H9 (cell line): ENCODE data around the gene F7. TPM values are rescaled to one million over a fixed set of nuclear protein-coding genes. Genes with fewer than 3 reads are reported as not detected.

Experiments
- DNase-seq: peaks from one replicate; pipeline ENCODE4 v3.0.0-alpha.2; 2017
- H2AFZ ChIP-seq: one replicate; pipeline ENCODE4 v1.6.1; 2013; ENCODE audit warnings: mild to moderate bottlenecking, low read length, control low read depth, moderate library complexity
- H2AK5ac ChIP-seq: 2 replicates; pipeline ENCODE4 v1.6.1; 2013; ENCODE audit warnings: low read length, control low read depth, mixed read lengths; ENCODE audit not compliant: insufficient read length
- H2BK120ac ChIP-seq: one replicate; pipeline ENCODE4 v1.6.1; 2013; ENCODE audit warnings: low read depth, mild to moderate bottlenecking, low read length, control low read depth, inconsistent platforms; ENCODE audit not compliant: poor library complexity, severe bottlenecking
- H2BK12ac ChIP-seq: 2 replicates; pipeline ENCODE4 v1.6.1; 2013; ENCODE audit warnings: low read length, control low read depth, mixed read lengths, low read depth; ENCODE audit not compliant: insufficient read length
- H2BK15ac ChIP-seq: 2 replicates; pipeline ENCODE4 v1.6.1; 2013; ENCODE audit warnings: low read depth, low read length, control low read depth
- H2BK20ac ChIP-seq: one replicate; pipeline ENCODE4 v1.6.1; 2013; ENCODE audit warnings: low read depth, mild to moderate bottlenecking, low read length, control low read depth, inconsistent platforms; ENCODE audit not compliant: poor library complexity, severe bottlenecking
- H2BK5ac ChIP-seq: 2 replicates; pipeline ENCODE4 v1.6.1; 2013; ENCODE audit warnings: low read length, control low read depth, mixed read lengths; ENCODE audit not compliant: insufficient read length
- H3K14ac ChIP-seq: 2 replicates; pipeline ENCODE4 v1.6.1; 2013; ENCODE audit warnings: low read length, control low read depth; ENCODE audit not compliant: insufficient read depth
- H3K18ac ChIP-seq: 2 replicates; pipeline ENCODE4 v1.6.1; 2013; ENCODE audit warnings: low read depth, mild to moderate bottlenecking, mixed read lengths, low read length, control low read depth; ENCODE audit not compliant: insufficient read length
- H3K23ac ChIP-seq: 2 replicates; pipeline ENCODE4 v1.6.1; 2013; ENCODE audit warnings: low read length, control low read depth, mixed read lengths, low read depth; ENCODE audit not compliant: insufficient read length
- H3K23me2 ChIP-seq: 2 replicates; pipeline ENCODE4 v1.6.1; 2013; ENCODE audit warnings: low read depth, mild to moderate bottlenecking, mixed read lengths, low read length, control low read depth; ENCODE audit not compliant: insufficient read length, poor library complexity, severe bottlenecking
- H3K27ac ChIP-seq: 2 replicates; pipeline ENCODE4 v1.5.1; 2013; ENCODE audit warnings: low read length, control low read depth, mixed read lengths, low read depth; ENCODE audit not compliant: insufficient read length
- H3K27me3 ChIP-seq: 2 replicates; pipeline ENCODE4 v1.6.1; 2013; ENCODE audit warnings: low read length, control low read depth, inconsistent platforms; ENCODE audit not compliant: insufficient read depth
- H3K4ac ChIP-seq: 2 replicates; pipeline ENCODE4 v1.6.1; 2013; ENCODE audit warnings: low read depth, mild to moderate bottlenecking, control low read depth, inconsistent platforms, low read length, moderate library complexity
- H3K4me1 ChIP-seq: 2 replicates; pipeline ENCODE4 v1.6.1; 2013; ENCODE audit warnings: low read length, control low read depth, inconsistent platforms; ENCODE audit not compliant: insufficient read depth
- H3K4me2 ChIP-seq: 2 replicates; pipeline ENCODE4 v1.6.1; 2013; ENCODE audit warnings: low read length, control low read depth, mixed read lengths; ENCODE audit not compliant: insufficient read length, insufficient read depth
- H3K56ac ChIP-seq: 2 replicates; pipeline ENCODE4 v1.6.1; 2013; ENCODE audit warnings: low read depth, mild to moderate bottlenecking, mixed read lengths, low read length, control low read depth; ENCODE audit not compliant: insufficient read length
- H3K79me1 ChIP-seq: 2 replicates; pipeline ENCODE4 v1.6.1; 2013; ENCODE audit warnings: low read depth, mild to moderate bottlenecking, moderate library complexity, low read length, control low read depth, inconsistent platforms; ENCODE audit not compliant: insufficient read depth, poor library complexity, severe bottlenecking
- H3K79me2 ChIP-seq: 2 replicates; pipeline ENCODE4 v1.6.1; 2013; ENCODE audit warnings: low read length, control low read depth, inconsistent platforms; ENCODE audit not compliant: insufficient read depth
- H3K9ac ChIP-seq: 2 replicates; pipeline ENCODE4 v1.6.1; 2013; ENCODE audit warnings: low read length, control low read depth, mixed read lengths; ENCODE audit not compliant: insufficient read length; ENCODE audit errors: extremely low read depth
- H3K9me3 ChIP-seq: one replicate; pipeline ENCODE4 v1.6.1; 2013; ENCODE audit warnings: low read depth, low read length, inconsistent platforms; ENCODE audit not compliant: control insufficient read depth
- H3T11ph ChIP-seq: one replicate; pipeline ENCODE4 v1.6.1; 2013; ENCODE audit warnings: mild to moderate bottlenecking, low read length, control low read depth, inconsistent platforms
- H4K20me1 ChIP-seq: one replicate; pipeline ENCODE4 v1.6.1; 2013; ENCODE audit not compliant: control insufficient read depth, insufficient read length, insufficient read depth
- H4K5ac ChIP-seq: 2 replicates; pipeline ENCODE4 v1.6.1; 2013; ENCODE audit warnings: low read depth, mild to moderate bottlenecking, mixed read lengths, low read length, control low read depth; ENCODE audit not compliant: insufficient read length
- H4K8ac ChIP-seq: replicated peaks from 2 replicates; pipeline ENCODE4 v1.6.1; 2013; ENCODE audit warnings: low read length, control low read depth, mixed read lengths, low read depth; ENCODE audit not compliant: insufficient read length
- H4K91ac ChIP-seq: 2 replicates; pipeline ENCODE4 v1.6.1; 2013; ENCODE audit warnings: low read depth, mild to moderate bottlenecking, moderate library complexity, mixed read lengths, low read length, control low read depth; ENCODE audit not compliant: insufficient read length
- H3K27ac Mint-ChIP-seq, 3 experiments: 2 replicates in 2 of 3; 3 replicates in 1 of 3; pipeline ENCODE4 v1.8.0; 2020 to 2021; ENCODE audit warnings: mixed read lengths in 3 of 3, mild to moderate bottlenecking in 1 of 3, moderate library complexity in 1 of 3
- H3K27me3 Mint-ChIP-seq: 2 replicates; pipeline ENCODE4 v1.8.0; 2021; ENCODE audit warnings: low read depth, mild to moderate bottlenecking, moderate library complexity, mixed read lengths
- H3K36me3 Mint-ChIP-seq, 3 experiments: 2 replicates in 2 of 3; 3 replicates in 1 of 3; pipeline ENCODE4 v1.8.0; 2020 to 2021; ENCODE audit warnings: low read depth in 3 of 3, mixed read lengths in 3 of 3; ENCODE audit not compliant: insufficient read depth in 1 of 3
- H3K4me1 Mint-ChIP-seq, 2 experiments: 2 replicates each; pipeline ENCODE4 v1.8.0; 2020; ENCODE audit warnings: mixed read lengths in 2 of 2
- H3K4me3 Mint-ChIP-seq, 2 experiments: 2 replicates in 1 of 2; 3 replicates in 1 of 2; pipeline ENCODE4 v1.8.0; 2020 to 2021; ENCODE audit warnings: mild to moderate bottlenecking in 2 of 2, mixed read lengths in 2 of 2, moderate library complexity in 1 of 2
- H3K9me3 Mint-ChIP-seq, 2 experiments: 2 replicates in 1 of 2; 3 replicates in 1 of 2; pipeline ENCODE4 v1.8.0; 2020; ENCODE audit warnings: mild to moderate bottlenecking in 2 of 2, mixed read lengths in 2 of 2, moderate library complexity in 1 of 2
- CTCF ChIP-seq: fragments of 200-600 bp; sonication (generic); conservative IDR thresholded peaks from 3 replicates; pipeline ENCODE4 v1.8.0; 2021; ENCODE audit warnings: antibody characterized with exemption, mild to moderate bottlenecking
- WGBS: extraction: QIAGEN DNeasy Blood & Tissue Kit; methylation state at CpG from one replicate; pipeline ENCODE4 v1.1.7; 2013; ENCODE audit warnings: missing lambda C conversion rate, low lambda C conversion rate, mixed read lengths; ENCODE audit not compliant: insufficient read length; ENCODE audit errors: extremely low coverage; 5-methylcytosine and 5-hydroxymethylcytosine counted together
- total RNA-seq: library from RNA; stranded (reverse); gene quantifications from 2 replicates; pipeline ENCODE4 v1.2.1, GENCODE V29; 2021

Gene F7
- total RNA-seq, 1 experiment from 2014 or later: 0.81 TPM

- Histone ChIP-seq H3K23me2 (no peaks in the 10 kb centered on the region), H3K18ac (no peak overlapping the region), H3T11ph (no peak overlapping the region), H2BK15ac (no peak overlapping the region), H2AFZ (no peak overlapping the region), H3K27ac (no peak overlapping the region), H4K20me1 (no peaks in the 10 kb centered on the region), H3K79me1 (no peaks in the 10 kb centered on the region), H2AK5ac (no peak overlapping the region), H3K4me2 (no peak overlapping the region), H3K4ac (no peak overlapping the region), H4K5ac (no peak overlapping the region), H3K4me1 (no peaks in the 10 kb centered on the region; the same call in 1 of the 2 replicates), H2BK20ac (no peak overlapping the region), H3K23ac (no peak overlapping the region), H3K9me3 (no peaks in the 10 kb centered on the region), H3K14ac (no peak overlapping the region), H3K79me2 (no peaks in the 10 kb centered on the region), H4K91ac (no peak overlapping the region), H3K27me3 (no peaks in the 10 kb centered on the region), H3K56ac (no peak overlapping the region), H2BK5ac (no peak overlapping the region), H2BK120ac (no peak overlapping the region), H4K8ac (no peak overlapping the region), H3K9ac (no peak overlapping the region), H2BK12ac (no peak overlapping the region)
- Mint-ChIP-seq H3K9me3 (no peaks in the 10 kb centered on the region), H3K36me3 (no peaks in the 10 kb centered on the region), H3K4me3 (no peak overlapping the region), H3K27ac (no peak overlapping the region), H3K4me1 (peaks cover 15 to 26% of the 10 kb centered on the region in 2 experiments), H3K27me3 (peaks cover 24% of the 10 kb centered on the region)
- no peak for DNase-seq
- TF ChIP-seq CTCF: no peak
- WGBS: no CpG with 5 or more reads among the region's 19 CpGs
Measured at GRCh38 chr13:113124211-113124970, 18.8 kb downstream of the F7 start.
